GM21576 (cell line): ENCODE data around the gene MLLT6.
A peak's percentile ranks its signal among the peaks of the same experiment; 100 is the strongest.

Experiments used
- ATAC-seq: cut with Tn5 transposase; IDR thresholded peaks from one replicate; pipeline ENCODE4 v1.9.1; 2021; ENCODE audit warnings: mild to moderate bottlenecking, moderate library complexity; ENCODE audit not compliant: unreplicated experiment

The MLLT6 gene

GRCh38 chr17:38704606-38705522 is at the start of gene MLLT6:
MLLT6 (plus strand) TSS chr17:38705273; CDS start chr17:38705633, 360 bp downstream.
- no peak for ATAC-seq

- no peak for ATAC-seq
Measured at GRCh38 chr17:38656959-38657823, 47.9 kb upstream of the MLLT6 start.

GRCh38 chr17:38657824-38658740 is 47.0 kb upstream of the MLLT6 start:
- no peak for ATAC-seq

GRCh38 chr17:38658741-38659345 is 46.2 kb upstream of the MLLT6 start:
- no peak for ATAC-seq

- ATAC-seq: no peak
Measured at GRCh38 chr17:38659415-38659814, 45.7 kb upstream of the MLLT6 start.

GRCh38 chr17:38660097-38661025 is 44.7 kb upstream of the MLLT6 start:
- ATAC-seq: no peak

GRCh38 chr17:38663125-38663751 is 41.8 kb upstream of the MLLT6 start:
- no peak for ATAC-seq

- ATAC-seq: no peak
Measured at GRCh38 chr17:38663964-38664644, 41.0 kb upstream of the MLLT6 start.

GRCh38 chr17:38667099-38667786 is 37.8 kb upstream of the MLLT6 start:
- no peak for ATAC-seq

GRCh38 chr17:38667787-38668122 is 37.3 kb upstream of the MLLT6 start:
- no peak for ATAC-seq

- no peak for ATAC-seq
Measured at GRCh38 chr17:38669520-38669919, 35.6 kb upstream of the MLLT6 start.

- no peak for ATAC-seq
Measured at GRCh38 chr17:38671939-38672720, 32.9 kb upstream of the MLLT6 start.

GRCh38 chr17:38672788-38673706 is 32.0 kb upstream of the MLLT6 start:
- no peak for ATAC-seq

GRCh38 chr17:38673707-38674013 is 31.4 kb upstream of the MLLT6 start:
- peak; percentile 14 for ATAC-seq

- peak; percentile 21 for ATAC-seq
Measured at GRCh38 chr17:38674014-38674748, 30.9 kb upstream of the MLLT6 start.
